CD4-positive, alpha-beta T cell (primary cell): ENCODE measurements around the gene TIMM50. TPM values are rescaled to one million over a fixed set of nuclear protein-coding genes. Genes with fewer than 3 reads are reported as not detected.

Experiments
- ATAC-seq: fragments of 200-7000 bp; cut with Tn5 transposase; one replicate; pipeline ENCODE4 v1.10.0; 2022; ENCODE audit warnings: mild to moderate bottlenecking; ENCODE audit not compliant: poor library complexity
- CTCF ChIA-PET: fragments of 350-600 bp; sonication (Branson Sonifier 250); formaldehyde crosslinking; loops from one replicate; lab custom pipeline; 2021; ENCODE audit warnings: antibody characterized with exemption, inconsistent platforms; lab: Charles Lee
- POLR2A ChIA-PET: fragments of 350-600 bp; sonication (Branson Sonifier 250); formaldehyde crosslinking; loops from one replicate; lab custom pipeline; 2021; ENCODE audit warnings: antibody characterized with exemption, inconsistent platforms; lab: Charles Lee
- DNase-seq, 14 experiments: peaks; one replicate each; pipeline ENCODE4 v3.0.0-alpha.2; 2013 to 2020; ENCODE audit warnings: mixed read lengths in 2 of 14
- H3K27ac ChIP-seq, 2 donors: one replicate each; pipeline versions ENCODE4 v1.5.1 to v1.7.0; 2013; ENCODE audit warnings: low read length in 2 of 2, low read depth in 1 of 2, mild to moderate bottlenecking in 1 of 2
- H3K27me3 ChIP-seq, 2 experiments: 1 replicate in 1 of 2; 2 replicates in 1 of 2; pipeline versions ENCODE4 v1.6.1 to v1.7.0; 2013; ENCODE audit warnings: low read length in 2 of 2, control low read depth in 1 of 2, mild to moderate bottlenecking in 1 of 2, moderate library complexity in 1 of 2; ENCODE audit not compliant: insufficient read depth in 2 of 2, control insufficient read depth in 1 of 2
- H3K36me3 ChIP-seq: one replicate; pipeline ENCODE4 v1.6.1; 2013; ENCODE audit warnings: low read length, control low read depth; ENCODE audit not compliant: insufficient read depth
- H3K4me1 ChIP-seq: one replicate; pipeline ENCODE4 v1.6.1; 2013; ENCODE audit warnings: low read length, control low read depth; ENCODE audit not compliant: insufficient read depth
- H3K4me3 ChIP-seq: one replicate; pipeline ENCODE4 v1.5.1; 2013; ENCODE audit warnings: mild to moderate bottlenecking, low read length, moderate library complexity
- H3K9me3 ChIP-seq, 2 experiments: 1 replicate in 1 of 2; 2 replicates in 1 of 2; pipeline versions ENCODE4 v1.6.1 to v1.7.0; 2013; ENCODE audit warnings: low read length in 2 of 2, mild to moderate bottlenecking in 2 of 2, control low read depth in 1 of 2, moderate library complexity in 1 of 2; ENCODE audit not compliant: control insufficient read depth in 1 of 2, insufficient read depth in 1 of 2
- H3K27ac Mint-ChIP-seq: one replicate; pipeline ENCODE4 v1.8.0; 2020; ENCODE audit warnings: mixed read lengths
- H3K27me3 Mint-ChIP-seq: one replicate; pipeline ENCODE4 v1.8.0; 2021; ENCODE audit warnings: mixed read lengths
- H3K36me3 Mint-ChIP-seq: one replicate; pipeline ENCODE4 v1.8.0; 2021; ENCODE audit warnings: low read depth, mixed read lengths
- H3K4me1 Mint-ChIP-seq: one replicate; pipeline ENCODE4 v1.8.0; 2021; ENCODE audit warnings: low read depth, mixed read lengths
- H3K4me3 Mint-ChIP-seq: one replicate; pipeline ENCODE4 v1.8.0; 2020; ENCODE audit warnings: mild to moderate bottlenecking, mixed read lengths
- H3K9me3 Mint-ChIP-seq: one replicate; pipeline ENCODE4 v1.8.0; 2020; ENCODE audit warnings: mixed read lengths
- intact Hi-C, 2 experiments: fragments of 100-400 bp; cut with DNase I in 1 of 2; cut with micrococcal nuclease in 1 of 2; formaldehyde crosslinking; loops; one replicate each; pipeline versions ENCODE4 v1.15.1 to v1.9.0; 2023 to 2025; cut with DNase I, micrococcal nuclease
- total RNA-seq, 174 experiments: library from RNA in 2 of 174; stranded (reverse) in 2 of 174; gene quantifications; one replicate each; pipeline ENCODE4 v1.2.3 and lab custom pipeline; 2021 to 2026
- TF ChIP-seq, protein P1 (sequence below): fragments of 200-600 bp; IDR thresholded peaks from one replicate; pipeline ENCODE4 v1.8.0; 2022; ENCODE audit warnings: antibody characterized with exemption, mild to moderate bottlenecking

TIMM50 gene
- total RNA-seq, 2 experiments from 2014 or later = 38.3 to 43.4 TPM

DNA sequence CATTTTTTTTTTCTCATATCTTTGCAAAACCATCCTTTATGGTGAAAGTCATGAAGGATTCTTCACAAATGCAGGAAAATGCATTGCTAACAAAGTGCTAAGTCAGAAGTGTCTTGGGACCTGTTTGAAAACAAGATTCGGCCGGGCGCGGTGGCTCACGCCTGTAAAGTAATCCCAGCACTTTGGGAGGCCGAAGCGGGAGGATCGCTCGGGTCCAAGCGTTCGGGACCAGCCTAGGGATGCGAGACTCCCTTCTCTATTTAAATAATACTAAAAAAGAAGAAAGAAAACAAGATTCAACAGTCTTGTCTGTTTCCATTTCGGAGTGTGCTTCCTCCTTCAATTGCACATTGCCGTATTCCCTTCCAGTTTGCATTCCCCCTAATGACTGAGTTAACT is 51.2 kb downstream of the TIMM50 start:
- H3K27me3 Mint-ChIP-seq = no peaks in the 10 kb centered on the region
- ATAC-seq = no peak
- H3K27ac Mint-ChIP-seq = peak overlapping the region; percentile 86
- intact Hi-C loops = loop anchor here (1.0 to 10.0 kb wide), 9 partner anchors 58 to 420 kb away; partner anchors contain the start of genes SAMD4B (in 2 of the 2), MED29 (in 1 of the 2), PAF1 (in 1 of the 2) and PAK4 (in 1 of the 2)
- no peaks in the 10 kb centered on the region for H3K27me3 ChIP-seq
- no peaks in the 10 kb centered on the region for H3K9me3 ChIP-seq
- TF ChIP-seq, protein P1, sequence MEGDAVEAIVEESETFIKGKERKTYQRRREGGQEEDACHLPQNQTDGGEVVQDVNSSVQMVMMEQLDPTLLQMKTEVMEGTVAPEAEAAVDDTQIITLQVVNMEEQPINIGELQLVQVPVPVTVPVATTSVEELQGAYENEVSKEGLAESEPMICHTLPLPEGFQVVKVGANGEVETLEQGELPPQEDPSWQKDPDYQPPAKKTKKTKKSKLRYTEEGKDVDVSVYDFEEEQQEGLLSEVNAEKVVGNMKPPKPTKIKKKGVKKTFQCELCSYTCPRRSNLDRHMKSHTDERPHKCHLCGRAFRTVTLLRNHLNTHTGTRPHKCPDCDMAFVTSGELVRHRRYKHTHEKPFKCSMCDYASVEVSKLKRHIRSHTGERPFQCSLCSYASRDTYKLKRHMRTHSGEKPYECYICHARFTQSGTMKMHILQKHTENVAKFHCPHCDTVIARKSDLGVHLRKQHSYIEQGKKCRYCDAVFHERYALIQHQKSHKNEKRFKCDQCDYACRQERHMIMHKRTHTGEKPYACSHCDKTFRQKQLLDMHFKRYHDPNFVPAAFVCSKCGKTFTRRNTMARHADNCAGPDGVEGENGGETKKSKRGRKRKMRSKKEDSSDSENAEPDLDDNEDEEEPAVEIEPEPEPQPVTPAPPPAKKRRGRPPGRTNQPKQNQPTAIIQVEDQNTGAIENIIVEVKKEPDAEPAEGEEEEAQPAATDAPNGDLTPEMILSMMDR = no peak
- no peaks in the 10 kb centered on the region for H3K9me3 Mint-ChIP-seq
- H3K4me1 Mint-ChIP-seq = peaks cover 35% of the 10 kb centered on the region
- H3K27ac ChIP-seq = no peak overlapping the region
- CTCF ChIA-PET = interaction anchor here (0.8 to 2.2 kb wide), 11 partner anchors 10 to 410 kb away, joined by 3 to 17 read pairs (median 4); partner anchors contain the start of genes DLL3, PLEKHG2, SAMD4B and TIMM50
- H3K36me3 ChIP-seq = no peaks in the 10 kb centered on the region
- H3K36me3 Mint-ChIP-seq = peaks cover 8% of the 10 kb centered on the region
- POLR2A ChIA-PET = interaction anchor here (0.9 to 2.9 kb wide), 7 partner anchors 8 to 124 kb away, joined by 3 to 17 read pairs (median 6); partner anchors contain the start of genes EID2, RPS16, SELENOV and SUPT5H
- H3K4me3 ChIP-seq = peak overlapping the region; percentile 79
- peaks cover 15% of the 10 kb centered on the region for H3K4me1 ChIP-seq
- DNase-seq = no peak
- H3K4me3 Mint-ChIP-seq = peak overlapping the region; percentile 96

DNA sequence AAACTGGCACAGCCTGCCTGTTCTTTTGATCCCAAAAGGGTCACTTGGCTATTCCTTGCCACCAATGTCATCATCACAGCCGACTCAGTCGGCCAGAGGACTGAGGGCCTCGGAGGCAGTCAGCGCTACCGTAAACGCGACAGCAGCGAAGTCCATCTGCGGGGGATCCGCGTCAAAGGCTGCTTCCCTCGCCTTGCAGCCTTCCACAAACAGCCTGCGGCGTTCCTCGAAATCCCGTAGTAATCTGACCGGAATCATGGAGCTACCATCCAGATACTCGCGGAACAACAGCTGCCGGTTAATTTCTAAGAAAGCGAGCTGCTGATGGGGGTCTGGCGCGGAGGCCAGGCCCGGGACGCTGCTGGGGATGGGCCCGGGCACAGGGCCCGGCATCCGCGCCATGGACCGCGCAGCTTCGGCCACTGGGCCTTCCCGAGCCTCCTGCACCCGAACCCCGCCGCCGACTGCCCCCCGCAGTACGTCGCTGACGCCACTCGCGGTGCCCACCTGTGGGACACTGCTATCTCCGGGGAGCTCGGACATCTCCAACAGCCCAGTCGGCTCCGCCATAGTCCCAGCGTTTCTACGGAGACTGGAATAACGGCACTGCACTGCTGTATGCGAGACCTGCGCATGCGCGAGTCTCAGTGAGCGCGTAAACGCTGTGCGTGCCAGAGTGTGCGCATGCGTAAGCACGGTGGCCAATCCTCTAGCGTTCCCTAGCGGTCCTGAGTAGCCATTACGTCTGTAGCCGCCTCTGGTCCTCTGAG is 51.8 kb downstream of the TIMM50 start, which contains the start of gene EID2B:
Gene EID2B (minus strand): TSS at position 620 of the 770 bp plus-strand sequence. CDS start 50 bp downstream, at position 570.
- CTCF ChIA-PET = interaction anchor here (0.6 to 2.2 kb wide), 16 partner anchors 8 to 410 kb away, joined by 3 to 17 read pairs (median 4); partner anchors contain the start of genes DLL3, PLEKHG2, SAMD4B and SELENOV
- H3K4me3 Mint-ChIP-seq = peak within 1 kb of the TSS; percentile 96
- Histone ChIP-seq H3K27me3 (no peaks in the 10 kb centered on the region), H3K27ac (peak within 1 kb of the TSS in 1 of 2 donors; percentile 74), H3K9me3 (no peaks in the 10 kb centered on the region), H3K4me3 (peak within 1 kb of the TSS; percentile 79), H3K4me1 (peaks cover 15% of the 10 kb centered on the region), H3K36me3 (no peaks in the 10 kb centered on the region)
- H3K27ac Mint-ChIP-seq = peak within 1 kb of the TSS; percentile 86
- peaks cover 39% of the 10 kb centered on the region for H3K4me1 Mint-ChIP-seq
- TF ChIP-seq, protein P1 = peak; percentile 97
- POLR2A ChIA-PET = interaction anchor here (0.6 to 2.9 kb wide), 10 partner anchors 10 to 137 kb away, joined by 3 to 17 read pairs (median 5); partner anchors contain the start of genes RPS16, SELENOV, SUPT5H and TIMM50
- ATAC-seq (peak; percentile 95), DNase-seq (peak; percentile 87 to 99 (median 94))
- H3K9me3 Mint-ChIP-seq = no peaks in the 10 kb centered on the region
- intact Hi-C loops = loop anchor here (1.0 to 10.0 kb wide), 9 partner anchors 58 to 420 kb away; partner anchors contain the start of genes SAMD4B (in 2 of the 2), MED29 (in 1 of the 2), PAF1 (in 1 of the 2) and PAK4 (in 1 of the 2)
- peaks cover 8% of the 10 kb centered on the region for H3K36me3 Mint-ChIP-seq
- no peaks in the 10 kb centered on the region for H3K27me3 Mint-ChIP-seq

DNA sequence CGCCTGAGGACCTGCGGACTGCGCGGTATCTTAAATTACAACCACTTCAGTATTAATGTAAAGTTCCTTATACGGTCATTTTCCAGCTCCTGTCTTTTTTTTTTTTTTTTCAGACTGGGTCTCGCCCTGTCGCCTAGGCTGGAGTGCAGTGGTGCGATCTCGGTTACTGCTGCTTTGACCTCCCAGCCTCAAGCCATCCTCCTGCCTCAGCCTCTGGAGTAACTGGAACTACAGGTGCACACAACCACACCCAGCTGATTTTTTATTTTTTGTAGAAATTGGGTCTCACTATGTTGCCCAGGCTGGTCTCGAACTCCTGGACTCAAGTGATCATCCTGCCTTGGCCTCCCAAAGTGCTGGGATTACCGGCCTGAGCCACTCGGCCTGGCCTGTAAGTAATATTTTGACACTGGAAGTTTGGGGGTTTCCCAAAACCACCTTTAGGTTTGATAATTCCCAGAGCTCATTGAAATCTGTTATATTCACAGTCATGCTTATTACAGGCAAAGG is 52.4 kb downstream of the TIMM50 start:
- DNase-seq (no peak), ATAC-seq (peak; percentile 16)
- TF ChIP-seq, protein P1 = peak; percentile 48
- H3K4me1 ChIP-seq = peaks cover 19% of the 10 kb centered on the region
- H3K4me1 Mint-ChIP-seq = peaks cover 45% of the 10 kb centered on the region
- ChIA-PET CTCF (interaction anchor here (0.6 to 2.2 kb wide), 13 partner anchors 9 to 411 kb away, joined by 3 to 17 read pairs (median 4); partner anchors contain the start of genes DLL3 and PLEKHG2), POLR2A (interaction anchor here (0.6 to 2.9 kb wide), 10 partner anchors 9 to 137 kb away, joined by 3 to 17 read pairs (median 5); partner anchors contain the start of genes RPS16, SUPT5H and TIMM50)
- H3K27ac ChIP-seq = no peak overlapping the region
- H3K27me3 Mint-ChIP-seq = no peaks in the 10 kb centered on the region
- no peaks in the 10 kb centered on the region for H3K27me3 ChIP-seq
- H3K4me3 ChIP-seq = peak overlapping the region; percentile 79
- no peaks in the 10 kb centered on the region for H3K9me3 ChIP-seq
- H3K4me3 Mint-ChIP-seq = peak overlapping the region; percentile 96
- no peaks in the 10 kb centered on the region for H3K9me3 Mint-ChIP-seq
- peak overlapping the region; percentile 86 for H3K27ac Mint-ChIP-seq
- H3K36me3 ChIP-seq = no peaks in the 10 kb centered on the region
- H3K36me3 Mint-ChIP-seq = peaks cover 8% of the 10 kb centered on the region
- intact Hi-C loops = loop anchor here (5.0 to 10.0 kb wide), 6 partner anchors 136 to 421 kb away; partner anchors contain the start of genes SAMD4B (in 2 of the 2), MED29 (in 1 of the 2), PAF1 (in 1 of the 2) and PAK4 (in 1 of the 2)
